GM21360 (cell line): Measurements from ENCODE around the gene IL16.

Experiments used
- ATAC-seq: cut with Tn5 transposase; IDR thresholded peaks from one replicate; pipeline ENCODE4 v1.9.1; 2021; ENCODE audit warnings: mild to moderate bottlenecking, moderate library complexity; ENCODE audit not compliant: unreplicated experiment

Gene IL16

GRCh38 chr15:81273200-81273599, 76.5 kb downstream of the IL16 start:
- ATAC-seq, result no peak

GRCh38 chr15:81273855-81274254, 77.2 kb downstream of the IL16 start:
- no peak for ATAC-seq

- ATAC-seq, result no peak
Observed at GRCh38 chr15:81274255-81274654, 77.6 kb downstream of the IL16 start.

- ATAC-seq, result peak; percentile 93
Observed at GRCh38 chr15:81274931-81275707, 78.4 kb downstream of the IL16 start.

GRCh38 chr15:81275711-81276392, 79.2 kb downstream of the IL16 start:
- no peak for ATAC-seq

- no peak for ATAC-seq
Observed at GRCh38 chr15:81276967-81277366, 80.3 kb downstream of the IL16 start.

GRCh38 chr15:81277851-81278250, 81.2 kb downstream of the IL16 start:
- ATAC-seq, result no peak

- ATAC-seq, result no peak
Observed at GRCh38 chr15:81278306-81279029, 81.8 kb downstream of the IL16 start.

- no peak for ATAC-seq
Observed at GRCh38 chr15:81279621-81280485, 83.2 kb downstream of the IL16 start.

GRCh38 chr15:81280696-81281455, 84.2 kb downstream of the IL16 start:
- ATAC-seq, result no peak

- no peak for ATAC-seq
Observed at GRCh38 chr15:81281456-81281735, 84.7 kb downstream of the IL16 start.

- ATAC-seq, result no peak
Observed at GRCh38 chr15:81281766-81282605, 85.3 kb downstream of the IL16 start.

- ATAC-seq, result no peak
Observed at GRCh38 chr15:81282606-81282895, 85.9 kb downstream of the IL16 start.

GRCh38 chr15:81282911-81283310, 86.2 kb downstream of the IL16 start:
- no peak for ATAC-seq

GRCh38 chr15:81284256-81285031, 87.8 kb downstream of the IL16 start:
- no peak for ATAC-seq

- no peak for ATAC-seq
Observed at GRCh38 chr15:81285461-81285860, 88.8 kb downstream of the IL16 start.

GRCh38 chr15:81286621-81287121, 90.0 kb downstream of the IL16 start:
- peak; percentile 39 for ATAC-seq

- ATAC-seq, result no peak
Observed at GRCh38 chr15:81288040-81288439, 91.4 kb downstream of the IL16 start.

- ATAC-seq, result no peak
Observed at GRCh38 chr15:81288616-81289015, 91.9 kb downstream of the IL16 start.
